Neural cell (in vitro differentiated cells): Measurements from ENCODE around the gene ASS1.

Experiments used
- EP300 ChIP-seq: fragments of 450-650 bp; conservative IDR thresholded peaks from 2 replicates; pipeline ENCODE4 v1.6.1; 2014; ENCODE audit warnings: antibody characterized with exemption, mild to moderate bottlenecking, moderate library complexity; ENCODE audit not compliant: poor library complexity, severe bottlenecking
- EZH2 ChIP-seq: fragments of 200-600, 300-800 bp; shearing (Covaris generic), sonication (generic); IDR thresholded peaks from 2 replicates; pipeline ENCODE4 v1.6.1; 2014; ENCODE audit warnings: antibody characterized with exemption, low read length, borderline replicate concordance, mild to moderate bottlenecking; ENCODE audit not compliant: insufficient read depth, poor library complexity, severe bottlenecking
- MXI1 ChIP-seq: fragments of 450-650 bp; conservative IDR thresholded peaks from 2 replicates; pipeline ENCODE4 v1.6.1; 2014; ENCODE audit warnings: antibody characterized with exemption, mild to moderate bottlenecking; ENCODE audit not compliant: poor library complexity, severe bottlenecking
- POLR2AphosphoS5 ChIP-seq: IDR thresholded peaks from 2 replicates; pipeline ENCODE4 v1.6.1; 2012
- RAD21 ChIP-seq: fragments of 450-650 bp; conservative IDR thresholded peaks from 2 replicates; pipeline ENCODE4 v1.6.1; 2014; ENCODE audit warnings: antibody characterized with exemption, mild to moderate bottlenecking, moderate library complexity
- SMC3 ChIP-seq: fragments of 450-650 bp; conservative IDR thresholded peaks from 2 replicates; pipeline ENCODE4 v1.6.1; 2014; ENCODE audit warnings: antibody characterized with exemption, mild to moderate bottlenecking, moderate library complexity; ENCODE audit not compliant: poor library complexity
- TAF1 ChIP-seq: IDR thresholded peaks from 2 replicates; pipeline ENCODE4 v1.6.1; 2012; ENCODE audit warnings: low read depth
- TF ChIP-seq, protein P1 (sequence below): IDR thresholded peaks from 2 replicates; pipeline ENCODE4 v1.6.1; 2012; ENCODE audit warnings: borderline replicate concordance
- TF ChIP-seq, protein P2 (sequence below): fragments of 450-650 bp; IDR thresholded peaks from 2 replicates; pipeline ENCODE4 v1.5.1; 2014; ENCODE audit warnings: antibody characterized with exemption, mild to moderate bottlenecking, moderate library complexity; ENCODE audit not compliant: poor library complexity, severe bottlenecking

- no peak for TF ChIP-seq POLR2AphosphoS5
- TF ChIP-seq, protein P1, sequence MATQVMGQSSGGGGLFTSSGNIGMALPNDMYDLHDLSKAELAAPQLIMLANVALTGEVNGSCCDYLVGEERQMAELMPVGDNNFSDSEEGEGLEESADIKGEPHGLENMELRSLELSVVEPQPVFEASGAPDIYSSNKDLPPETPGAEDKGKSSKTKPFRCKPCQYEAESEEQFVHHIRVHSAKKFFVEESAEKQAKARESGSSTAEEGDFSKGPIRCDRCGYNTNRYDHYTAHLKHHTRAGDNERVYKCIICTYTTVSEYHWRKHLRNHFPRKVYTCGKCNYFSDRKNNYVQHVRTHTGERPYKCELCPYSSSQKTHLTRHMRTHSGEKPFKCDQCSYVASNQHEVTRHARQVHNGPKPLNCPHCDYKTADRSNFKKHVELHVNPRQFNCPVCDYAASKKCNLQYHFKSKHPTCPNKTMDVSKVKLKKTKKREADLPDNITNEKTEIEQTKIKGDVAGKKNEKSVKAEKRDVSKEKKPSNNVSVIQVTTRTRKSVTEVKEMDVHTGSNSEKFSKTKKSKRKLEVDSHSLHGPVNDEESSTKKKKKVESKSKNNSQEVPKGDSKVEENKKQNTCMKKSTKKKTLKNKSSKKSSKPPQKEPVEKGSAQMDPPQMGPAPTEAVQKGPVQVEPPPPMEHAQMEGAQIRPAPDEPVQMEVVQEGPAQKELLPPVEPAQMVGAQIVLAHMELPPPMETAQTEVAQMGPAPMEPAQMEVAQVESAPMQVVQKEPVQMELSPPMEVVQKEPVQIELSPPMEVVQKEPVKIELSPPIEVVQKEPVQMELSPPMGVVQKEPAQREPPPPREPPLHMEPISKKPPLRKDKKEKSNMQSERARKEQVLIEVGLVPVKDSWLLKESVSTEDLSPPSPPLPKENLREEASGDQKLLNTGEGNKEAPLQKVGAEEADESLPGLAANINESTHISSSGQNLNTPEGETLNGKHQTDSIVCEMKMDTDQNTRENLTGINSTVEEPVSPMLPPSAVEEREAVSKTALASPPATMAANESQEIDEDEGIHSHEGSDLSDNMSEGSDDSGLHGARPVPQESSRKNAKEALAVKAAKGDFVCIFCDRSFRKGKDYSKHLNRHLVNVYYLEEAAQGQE, result no peak
- TF ChIP-seq, protein P2, sequence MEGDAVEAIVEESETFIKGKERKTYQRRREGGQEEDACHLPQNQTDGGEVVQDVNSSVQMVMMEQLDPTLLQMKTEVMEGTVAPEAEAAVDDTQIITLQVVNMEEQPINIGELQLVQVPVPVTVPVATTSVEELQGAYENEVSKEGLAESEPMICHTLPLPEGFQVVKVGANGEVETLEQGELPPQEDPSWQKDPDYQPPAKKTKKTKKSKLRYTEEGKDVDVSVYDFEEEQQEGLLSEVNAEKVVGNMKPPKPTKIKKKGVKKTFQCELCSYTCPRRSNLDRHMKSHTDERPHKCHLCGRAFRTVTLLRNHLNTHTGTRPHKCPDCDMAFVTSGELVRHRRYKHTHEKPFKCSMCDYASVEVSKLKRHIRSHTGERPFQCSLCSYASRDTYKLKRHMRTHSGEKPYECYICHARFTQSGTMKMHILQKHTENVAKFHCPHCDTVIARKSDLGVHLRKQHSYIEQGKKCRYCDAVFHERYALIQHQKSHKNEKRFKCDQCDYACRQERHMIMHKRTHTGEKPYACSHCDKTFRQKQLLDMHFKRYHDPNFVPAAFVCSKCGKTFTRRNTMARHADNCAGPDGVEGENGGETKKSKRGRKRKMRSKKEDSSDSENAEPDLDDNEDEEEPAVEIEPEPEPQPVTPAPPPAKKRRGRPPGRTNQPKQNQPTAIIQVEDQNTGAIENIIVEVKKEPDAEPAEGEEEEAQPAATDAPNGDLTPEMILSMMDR, result no peak
- TF ChIP-seq EP300, result no peak
- no peak for TF ChIP-seq RAD21
- TF ChIP-seq TAF1, result no peak
- no peak for TF ChIP-seq EZH2
- no peak for TF ChIP-seq SMC3
- TF ChIP-seq MXI1, result no peak
Measured at GRCh38 chr9:130536701-130537107, 91.9 kb downstream of the ASS1 start.
